Peyer's patch (tissue), 4 donors: Measurements from ENCODE around the gene CUTA. TPM values are rescaled to one million over a fixed set of nuclear protein-coding genes. Genes with fewer than 3 reads are reported as not detected.

Experiments
- DNase-seq, 3 donors: peaks; one replicate each; pipeline ENCODE4 v3.0.0-alpha.2; 2017 to 2019
- H3K27ac ChIP-seq, 4 donors: fragments of 200-600 bp; sonication (generic); one replicate each; pipeline ENCODE4 v1.5.1; 2016 to 2019
- H3K27me3 ChIP-seq, 2 donors: fragments of 200-600 bp; sonication (generic); one replicate each; pipeline ENCODE4 v1.5.1; 2019
- H3K36me3 ChIP-seq, 3 donors: fragments of 200-600 bp; sonication (generic); one replicate each; pipeline ENCODE4 v1.5.1; 2016 to 2019
- H3K4me1 ChIP-seq, 4 donors: fragments of 200-600 bp; sonication (generic); one replicate each; pipeline ENCODE4 v1.5.1; 2016 to 2019
- H3K4me3 ChIP-seq, 4 donors: fragments of 200-600 bp; sonication (generic); 1 replicate in 3 of 4; 2 replicates in 1 of 4; pipeline ENCODE4 v1.5.1; 2016 to 2019; ENCODE audit warnings: mild to moderate bottlenecking in 1 of 4
- H3K9me3 ChIP-seq, 4 donors: fragments of 200-600 bp; sonication (generic); one replicate each; pipeline ENCODE4 v1.5.1; 2016 to 2019; ENCODE audit warnings: mild to moderate bottlenecking in 1 of 4
- CTCF ChIP-seq, 6 experiments: fragments of 450-650 bp in 4 of 6; fragments of 200-600 bp in 2 of 6; sonication (generic) in 1 of 6; IDR thresholded peaks; one replicate each; pipeline ENCODE4 v1.5.1; 2017 to 2019; ENCODE audit warnings: antibody characterized with exemption in 6 of 6, mild to moderate bottlenecking in 3 of 6, moderate library complexity in 1 of 6
- POLR2A ChIP-seq, 2 donors: fragments of 450-650 bp; IDR thresholded peaks; one replicate each; pipeline ENCODE4 v1.5.1; 2017; ENCODE audit warnings: antibody characterized with exemption in 2 of 2, mild to moderate bottlenecking in 2 of 2, moderate library complexity in 2 of 2
- total RNA-seq, 4 donors: library from RNA; depleted of rRNA; stranded (reverse); fragments of >200 nt; gene quantifications; one replicate each; pipeline ENCODE4 v1.1.0, GENCODE V29; 2016

CUTA gene
- total RNA-seq, 4 donors from 2014 or later: 43.7 to 134 (median 96.2) TPM

DNA sequence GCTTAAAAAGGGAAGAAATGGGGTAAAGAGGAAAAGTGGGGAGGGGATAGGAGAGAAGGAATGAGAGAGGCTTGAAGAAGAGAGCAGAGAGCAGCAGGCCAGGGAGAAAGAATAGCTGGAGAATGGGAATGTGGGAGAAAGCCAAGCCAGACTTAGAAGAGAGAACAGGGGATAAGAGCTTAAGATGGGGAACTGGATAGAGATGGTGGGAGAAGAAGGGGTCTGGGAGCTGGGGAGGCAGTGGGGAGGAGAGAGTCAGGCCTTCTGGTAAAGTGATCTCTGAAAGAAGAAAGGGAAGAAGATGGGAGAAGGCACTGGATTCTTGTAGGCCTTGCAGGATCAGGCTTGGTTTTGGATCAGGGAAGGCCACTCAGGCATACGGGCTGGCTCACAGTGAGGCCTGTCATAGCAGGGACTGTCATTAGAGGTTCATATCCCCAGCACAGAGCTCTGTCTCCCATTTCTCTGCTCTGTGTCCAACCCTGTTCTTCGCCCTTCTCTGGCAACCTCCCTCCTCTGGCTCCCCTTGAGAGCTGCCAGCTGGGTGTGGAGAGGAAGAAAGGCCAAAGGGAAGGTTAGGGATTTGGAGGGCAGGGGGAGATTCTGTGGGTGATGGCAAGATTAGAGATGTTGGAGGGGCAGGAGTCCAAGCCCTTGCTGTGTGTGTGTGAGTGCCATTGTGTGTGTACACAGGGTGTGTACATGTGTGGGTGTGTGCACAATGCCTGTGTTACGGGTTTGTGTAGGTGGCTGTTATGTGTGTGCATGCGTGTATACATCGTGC lies 11.3 kb upstream of the CUTA start:
- no peak for TF ChIP-seq CTCF (IDR thresholded peaks at IDR 0.05)
- TF ChIP-seq POLR2A (IDR thresholded peaks at IDR 0.05): no peak
- no peak for DNase-seq
- H3K4me1 ChIP-seq: peaks cover 0 to 65% (median 30%) of the 10 kb centered on the region in 4 donors

GRCh38 chr6:33428224-33428965 lies 10.5 kb upstream of the CUTA start:
- H3K4me3 ChIP-seq: peak overlapping the region; percentile 40 to 69 (median 64)
- H3K9me3 ChIP-seq: no peaks in the 10 kb centered on the region
- H3K27me3 ChIP-seq: no peaks in the 10 kb centered on the region
- H3K27ac ChIP-seq: peak overlapping the region; percentile 69 to 91 (median 86)
- DNase-seq: peak in 2 of 3 donors; percentile 51 to 70
- H3K4me1 ChIP-seq: peaks cover 0 to 66% (median 30%) of the 10 kb centered on the region in 4 donors
- TF ChIP-seq CTCF (IDR thresholded peaks at IDR 0.05) (peak; percentile 23 to 56 (median 37)), POLR2A (IDR thresholded peaks at IDR 0.05) (no peak)
- H3K36me3 ChIP-seq: no peaks in the 10 kb centered on the region

More for the DNA sequence above, 11.3 kb upstream of the CUTA start:
- Histone ChIP-seq H3K27ac (peak overlapping the region; percentile 69 to 91 (median 86)), H3K4me3 (peak overlapping the region in 2 of 4 donors; percentile 64 to 69), H3K27me3 (no peaks in the 10 kb centered on the region), H3K36me3 (no peaks in the 10 kb centered on the region), H3K9me3 (no peaks in the 10 kb centered on the region)

GRCh38 chr6:33427585-33428223 lies 9.8 kb upstream of the CUTA start:
- Histone ChIP-seq H3K4me1 (peaks cover 0 to 66% (median 30%) of the 10 kb centered on the region in 4 donors), H3K27me3 (no peaks in the 10 kb centered on the region), H3K9me3 (no peaks in the 10 kb centered on the region), H3K4me3 (peak overlapping the region; percentile 40 to 69 (median 64)), H3K27ac (peak overlapping the region; percentile 69 to 91 (median 86)), H3K36me3 (no peaks in the 10 kb centered on the region)
- peak; percentile 66 to 82 (median 74) for DNase-seq
- no peak for TF ChIP-seq POLR2A (IDR thresholded peaks at IDR 0.05)

DNA sequence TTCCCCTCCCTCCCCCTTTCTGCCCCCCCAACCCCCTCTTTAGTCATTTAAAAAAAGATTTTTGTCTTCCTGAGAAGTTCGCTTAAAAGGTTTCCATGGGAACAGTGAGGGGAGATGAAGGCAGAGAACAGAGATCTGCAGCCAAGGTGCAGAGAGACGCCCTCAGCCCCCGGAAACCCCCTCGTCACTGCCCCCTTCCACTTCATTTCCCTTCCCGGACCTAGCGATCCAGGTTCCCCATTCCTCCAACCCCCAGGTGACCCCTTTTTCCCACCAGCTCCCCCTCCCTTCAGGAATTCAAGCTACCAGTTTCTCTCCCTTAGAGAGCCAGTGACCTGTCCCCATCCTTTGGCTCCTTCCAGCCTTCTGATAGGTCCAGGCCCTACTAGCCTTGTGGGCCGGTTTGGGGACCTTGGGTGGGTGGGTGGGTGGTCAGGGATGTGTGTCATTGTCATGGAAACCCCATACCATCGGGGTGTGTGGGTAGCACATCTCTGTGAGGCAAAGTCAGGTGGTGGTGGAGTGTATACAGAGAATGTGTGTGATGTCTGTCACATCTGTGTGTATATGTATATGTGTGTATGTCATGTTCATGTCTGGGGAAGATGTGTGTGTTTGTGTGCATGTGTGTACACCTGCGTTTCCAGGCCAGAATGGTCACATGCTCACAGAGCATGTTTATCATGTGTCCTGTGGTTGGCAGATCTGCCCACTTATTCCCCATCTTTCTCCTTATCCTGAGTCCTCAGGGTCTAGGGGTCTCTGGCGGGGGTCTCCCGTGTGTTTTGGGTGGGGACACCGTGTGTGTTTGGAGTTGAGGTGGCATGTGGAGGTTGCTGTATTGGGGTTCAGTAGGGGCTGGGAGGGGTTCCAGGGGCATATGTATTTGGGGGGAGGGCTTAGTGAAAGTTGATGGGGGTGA lies 8.9 kb upstream of the CUTA start:
- TF ChIP-seq CTCF (IDR thresholded peaks at IDR 0.05) (no peak), POLR2A (IDR thresholded peaks at IDR 0.05) (no peak)
- peaks cover 0 to 61% (median 28%) of the 10 kb centered on the region in 4 donors for H3K4me1 ChIP-seq
- no peaks in the 10 kb centered on the region for H3K9me3 ChIP-seq
- H3K36me3 ChIP-seq: no peaks in the 10 kb centered on the region
- no peak for DNase-seq
- peak overlapping the region; percentile 72 to 91 (median 86) for H3K27ac ChIP-seq
- H3K27me3 ChIP-seq: no peaks in the 10 kb centered on the region
- peak overlapping the region; percentile 44 to 69 (median 64) for H3K4me3 ChIP-seq

DNA sequence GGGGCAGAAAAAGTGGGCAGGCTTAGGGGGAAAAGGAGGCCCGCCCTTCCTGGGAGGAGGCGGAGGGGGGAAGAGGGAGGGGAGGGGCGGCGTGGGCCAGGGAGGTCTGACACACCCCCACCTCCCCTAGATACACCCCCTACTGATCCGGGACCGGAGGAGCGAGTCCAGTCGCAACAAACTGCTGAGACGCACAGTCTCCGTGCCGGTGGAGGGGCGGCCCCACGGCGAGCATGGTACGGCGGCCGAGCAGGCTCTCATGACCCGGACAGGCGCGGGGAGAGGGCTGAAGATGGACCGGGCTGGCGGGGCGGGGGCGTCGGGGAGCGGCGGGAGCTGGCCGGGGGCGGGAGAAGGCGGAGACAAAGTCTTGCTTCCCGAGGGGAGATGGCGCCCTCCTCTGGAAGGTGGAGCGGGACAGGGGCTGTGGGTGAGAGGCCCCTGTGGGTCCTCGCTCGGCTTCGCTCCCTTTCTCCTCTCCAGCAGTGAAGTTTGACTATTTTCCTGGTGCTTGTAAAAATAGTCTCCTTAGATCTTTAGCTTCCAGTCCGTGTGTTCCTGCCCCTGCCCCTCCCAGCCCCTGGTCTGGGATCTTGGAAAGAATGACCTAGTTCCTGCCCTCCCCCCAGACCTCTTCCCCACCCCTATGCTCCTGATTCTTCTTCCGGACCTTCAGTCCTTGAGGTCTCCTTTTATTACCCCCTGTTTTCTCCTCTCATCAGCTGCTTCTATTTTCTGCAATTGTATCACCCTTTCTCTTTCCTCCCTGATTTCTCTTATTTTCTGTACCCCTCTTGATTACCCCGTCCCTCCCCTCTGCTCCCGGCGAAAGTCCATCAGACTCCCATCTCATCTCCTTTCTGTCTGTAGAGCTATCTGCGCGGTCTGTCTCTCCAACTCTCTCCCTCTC lies 8.0 kb upstream of the CUTA start:
- peak in 1 of 2 donors; percentile 34 for TF ChIP-seq POLR2A (IDR thresholded peaks at IDR 0.05)
- TF ChIP-seq CTCF (IDR thresholded peaks at IDR 0.05): peak; percentile 26 to 53 (median 46)
- DNase-seq: peak; percentile 90 to 94 (median 90)
- H3K27me3 ChIP-seq: no peaks in the 10 kb centered on the region
- no peaks in the 10 kb centered on the region for H3K9me3 ChIP-seq
- peak overlapping the region; percentile 44 to 69 (median 64) for H3K4me3 ChIP-seq
- H3K36me3 ChIP-seq: no peaks in the 10 kb centered on the region
- peak overlapping the region; percentile 72 to 91 (median 86) for H3K27ac ChIP-seq
- peaks cover 0 to 52% (median 23%) of the 10 kb centered on the region in 4 donors for H3K4me1 ChIP-seq
